Suprapubic skin (tissue), 3 donors: Measurements from ENCODE around the gene TP53AIP1.

Experiments used
- EP300 ChIP-seq: sonication (generic); formaldehyde crosslinking; IDR thresholded peaks from one replicate; pipeline ENCODE4 v1.6.1; 2017; ENCODE audit warnings: antibody characterized with exemption
- POLR2A ChIP-seq, 2 donors: fragments of 450-650 bp; IDR thresholded peaks; one replicate each; pipeline ENCODE4 v1.6.1; 2017; ENCODE audit warnings: antibody characterized with exemption in 2 of 2, mild to moderate bottlenecking in 2 of 2, moderate library complexity in 2 of 2
- TF ChIP-seq, protein P1 (sequence below), 2 donors: fragments of 200-600 bp in 1 of 2; fragments of 450-650 bp in 1 of 2; sonication (generic) in 1 of 2; IDR thresholded peaks; one replicate each; pipeline ENCODE4 v1.5.1; 2016 to 2019; ENCODE audit warnings: antibody characterized with exemption in 2 of 2, mild to moderate bottlenecking in 1 of 2, moderate library complexity in 1 of 2

- TF ChIP-seq POLR2A (IDR thresholded peaks at IDR 0.05): no peak
- no peak for TF ChIP-seq EP300
- TF ChIP-seq, protein P1, sequence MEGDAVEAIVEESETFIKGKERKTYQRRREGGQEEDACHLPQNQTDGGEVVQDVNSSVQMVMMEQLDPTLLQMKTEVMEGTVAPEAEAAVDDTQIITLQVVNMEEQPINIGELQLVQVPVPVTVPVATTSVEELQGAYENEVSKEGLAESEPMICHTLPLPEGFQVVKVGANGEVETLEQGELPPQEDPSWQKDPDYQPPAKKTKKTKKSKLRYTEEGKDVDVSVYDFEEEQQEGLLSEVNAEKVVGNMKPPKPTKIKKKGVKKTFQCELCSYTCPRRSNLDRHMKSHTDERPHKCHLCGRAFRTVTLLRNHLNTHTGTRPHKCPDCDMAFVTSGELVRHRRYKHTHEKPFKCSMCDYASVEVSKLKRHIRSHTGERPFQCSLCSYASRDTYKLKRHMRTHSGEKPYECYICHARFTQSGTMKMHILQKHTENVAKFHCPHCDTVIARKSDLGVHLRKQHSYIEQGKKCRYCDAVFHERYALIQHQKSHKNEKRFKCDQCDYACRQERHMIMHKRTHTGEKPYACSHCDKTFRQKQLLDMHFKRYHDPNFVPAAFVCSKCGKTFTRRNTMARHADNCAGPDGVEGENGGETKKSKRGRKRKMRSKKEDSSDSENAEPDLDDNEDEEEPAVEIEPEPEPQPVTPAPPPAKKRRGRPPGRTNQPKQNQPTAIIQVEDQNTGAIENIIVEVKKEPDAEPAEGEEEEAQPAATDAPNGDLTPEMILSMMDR (IDR thresholded peaks at IDR 0.05): no peak
Observed at GRCh38 chr11:128891913-128892398, 50.7 kb downstream of the TP53AIP1 start.
